Right cardiac atrium (tissue), 5 donors: ENCODE results near the gene GNA15. TPM values are rescaled to one million over a fixed set of nuclear protein-coding genes. Genes with fewer than 3 reads are reported as not detected.

Experiments
- ATAC-seq, 2 donors: fragments of 200-7000 bp; cut with Tn5 transposase; one replicate each; pipeline versions ENCODE4 v1.8.0 to v1.9.1; 2020; ENCODE audit warnings: moderate library complexity in 2 of 2, mild to moderate bottlenecking in 1 of 2
- DNase-seq, 3 donors: peaks; one replicate each; pipeline ENCODE4 v3.0.0-alpha.2; 2020
- H3K27ac ChIP-seq: one replicate; pipeline ENCODE4 v1.5.1; 2013; ENCODE audit warnings: mild to moderate bottlenecking, low read length, control low read depth, moderate library complexity
- H3K27me3 ChIP-seq: one replicate; pipeline ENCODE4 v1.6.1; 2013; ENCODE audit not compliant: control insufficient read depth, insufficient read depth
- H3K4me1 ChIP-seq: one replicate; pipeline ENCODE4 v1.6.1; 2013; ENCODE audit warnings: low read length; ENCODE audit not compliant: control insufficient read depth, insufficient read depth
- H3K4me3 ChIP-seq: one replicate; pipeline ENCODE4 v1.5.1; 2013; ENCODE audit warnings: low read length, control low read depth
- H3K9me3 ChIP-seq: one replicate; pipeline ENCODE4 v1.6.1; 2013; ENCODE audit warnings: low read length; ENCODE audit not compliant: control insufficient read depth
- WGBS: extraction: QIAGEN DNeasy Blood & Tissue Kit; methylation state at CpG from one replicate; pipeline ENCODE4 v1.1.7; 2013; 5-methylcytosine and 5-hydroxymethylcytosine counted together
- intact Hi-C, 4 donors: fragments of 100-400 bp; cut with DNase I; formaldehyde crosslinking; loops; one replicate each; pipeline versions ENCODE4 v1.11.0 to v1.14.0; 2022 to 2023
- polyA plus RNA-seq: library from polyadenylated mRNA; stranded (reverse); fragments of 200-250 nt; gene quantifications from one replicate; pipeline ENCODE4 v1.2.3, GENCODE V29; 2013
- total RNA-seq, 4 donors: library from RNA; stranded (reverse); fragmentation: NEBNext Ultra II Directional; extraction: Animal tissue kit (Norgen Biotek cat#: 25700); gene quantifications; one replicate each; pipeline ENCODE4 v1.2.1, GENCODE V29; 2021
- donor health status: healthy with polysubstance abuse.
- donor health status: DM: no; HTN: yes; CAD: no.
- donor health status: DM: no; HTN: no; CAD: no.
- donor health status: DM: no; HTN: yes; CAD: no; lungs with severe emphysema.
- donor health status: DM: yes; HTN: yes; CAD: no.

GNA15 gene
- total and polyA plus RNA-seq, 5 donors: 1.00 to 2.5 (median 1.8) TPM

DNA sequence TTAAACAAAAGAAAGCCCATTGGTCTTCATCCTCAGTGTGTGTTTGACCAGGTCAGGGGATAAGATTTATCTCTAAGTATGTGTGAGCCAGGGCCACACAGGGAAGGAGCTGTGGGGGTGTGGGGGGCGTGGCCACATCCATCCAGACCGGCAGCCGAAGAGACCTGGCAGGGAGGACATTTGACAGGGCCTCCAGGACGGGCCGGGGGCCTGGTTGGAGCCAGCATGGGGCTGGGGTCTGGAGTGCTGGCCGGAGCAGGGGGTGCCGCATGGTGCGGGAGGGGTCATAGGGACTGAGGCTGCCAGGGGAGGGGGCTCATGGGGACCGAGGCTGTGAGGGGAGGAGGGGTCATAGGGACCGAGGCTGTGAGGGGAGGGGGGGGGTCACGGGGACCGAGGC, 20.4 kb upstream of the GNA15 start:
- 67% methylated on average over 12 of the region's 12 CpGs for WGBS
- Histone ChIP-seq H3K4me1 (no peaks in the 10 kb centered on the region), H3K9me3 (no peaks in the 10 kb centered on the region), H3K4me3 (no peak overlapping the region), H3K27ac (no peak overlapping the region), H3K27me3 (no peaks in the 10 kb centered on the region)
- ATAC-seq (no peak), DNase-seq (peak in 2 of 3 donors; percentile 37 to 56)
- intact Hi-C loops: no loop called here

DNA sequence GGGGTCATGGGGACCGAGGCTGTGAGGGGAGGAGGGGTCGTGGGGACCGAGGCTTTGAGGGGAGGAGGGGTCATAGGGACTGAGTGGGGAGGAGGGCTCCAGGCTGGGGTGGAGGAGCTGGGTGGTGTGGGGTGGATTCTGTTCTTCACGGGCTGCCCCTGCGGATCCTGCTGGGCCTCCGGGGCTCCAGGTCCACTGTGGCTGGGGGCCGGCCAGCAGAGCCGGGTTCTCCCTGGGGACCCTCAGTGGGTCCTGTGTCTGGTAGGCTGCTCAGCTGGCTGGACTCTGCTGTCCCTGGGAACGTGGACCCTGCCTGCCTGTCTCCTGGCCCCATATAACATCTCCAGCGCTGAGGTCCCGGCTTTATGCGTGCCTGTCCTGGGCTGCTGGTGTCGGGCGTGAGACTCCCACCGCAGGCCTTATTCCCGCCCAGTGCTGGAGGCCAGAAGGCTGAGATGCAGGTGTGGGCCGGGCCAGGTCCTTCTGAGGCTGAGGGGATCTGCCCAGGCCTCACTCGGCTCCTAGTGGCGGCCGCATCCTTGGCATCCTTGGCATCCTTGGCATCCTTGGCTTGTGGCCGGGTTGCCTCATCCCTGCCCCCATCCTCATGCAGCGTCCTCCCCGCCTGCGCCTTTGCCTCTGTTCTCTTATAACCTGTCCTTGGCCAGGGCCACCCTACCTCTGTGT, 19.8 kb upstream of the GNA15 start:
- H3K27me3 ChIP-seq: no peaks in the 10 kb centered on the region
- no peaks in the 10 kb centered on the region for H3K9me3 ChIP-seq
- no peaks in the 10 kb centered on the region for H3K4me1 ChIP-seq
- no peak for ATAC-seq
- peak; percentile 12 to 52 (median 50) for DNase-seq
- no peak overlapping the region for H3K27ac ChIP-seq
- whole genome bisulfite sequencing: 69% methylated on average over 24 of the region's 24 CpGs
- no peak overlapping the region for H3K4me3 ChIP-seq
- intact Hi-C loops: no loop called here

DNA sequence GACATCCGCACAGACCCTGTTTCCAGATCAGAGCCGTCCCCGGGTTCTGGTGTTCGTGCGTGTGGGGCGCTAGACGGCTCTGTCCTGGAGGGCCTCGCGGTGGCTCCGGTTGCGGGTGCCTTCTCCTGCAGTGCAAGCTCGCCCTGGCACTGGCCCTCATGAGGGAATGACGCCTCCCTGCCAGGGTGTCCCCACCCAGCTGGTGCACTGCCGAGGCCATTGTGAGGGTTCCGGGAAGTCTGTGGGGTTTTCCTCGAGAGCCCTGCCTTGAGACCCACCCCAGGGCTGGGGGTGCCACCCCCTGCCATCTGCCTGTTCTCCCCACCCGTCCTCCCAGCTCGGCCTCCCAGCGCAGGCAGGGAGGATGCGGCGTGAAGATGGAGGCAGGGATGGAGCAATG, 19.2 kb upstream of the GNA15 start:
- DNase-seq (peak in 2 of 3 donors; percentile 39 to 52), ATAC-seq (no peak)
- no peaks in the 10 kb centered on the region for H3K27me3 ChIP-seq
- 77% methylated on average over 21 of the region's 21 CpGs for WGBS
- intact Hi-C loops: no loop called here
- no peak overlapping the region for H3K27ac ChIP-seq
- no peaks in the 10 kb centered on the region for H3K9me3 ChIP-seq
- no peaks in the 10 kb centered on the region for H3K4me1 ChIP-seq
- H3K4me3 ChIP-seq: no peak overlapping the region

DNA sequence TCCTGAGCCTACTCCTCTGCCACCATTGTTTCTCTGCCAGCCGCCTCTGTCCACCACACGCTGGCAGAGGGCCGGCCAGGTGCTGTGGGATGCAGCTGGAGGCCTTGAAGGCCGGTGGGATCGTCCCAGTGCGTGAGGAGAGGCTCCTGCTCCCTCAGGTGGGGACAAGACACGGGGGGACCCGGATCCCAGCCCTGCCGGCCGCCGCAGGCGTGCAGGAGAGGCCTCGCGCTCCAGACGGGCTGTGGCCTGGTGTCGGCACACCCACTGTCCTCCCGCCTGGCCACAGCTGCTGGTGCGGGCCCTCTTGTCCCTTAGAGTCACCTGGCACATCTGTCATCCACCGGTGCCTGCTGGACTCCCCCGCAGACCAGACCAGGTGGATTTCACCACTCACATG, 18.1 kb upstream of the GNA15 start:
- ATAC-seq: no peak
- Histone ChIP-seq H3K27ac (no peak overlapping the region), H3K4me3 (no peak overlapping the region), H3K4me1 (no peaks in the 10 kb centered on the region), H3K9me3 (no peaks in the 10 kb centered on the region), H3K27me3 (no peaks in the 10 kb centered on the region)
- intact Hi-C loops: no loop called here
- DNase-seq: peak; percentile 8 to 56 (median 49)
- 90% methylated on average over 20 of the region's 20 CpGs for WGBS

DNA sequence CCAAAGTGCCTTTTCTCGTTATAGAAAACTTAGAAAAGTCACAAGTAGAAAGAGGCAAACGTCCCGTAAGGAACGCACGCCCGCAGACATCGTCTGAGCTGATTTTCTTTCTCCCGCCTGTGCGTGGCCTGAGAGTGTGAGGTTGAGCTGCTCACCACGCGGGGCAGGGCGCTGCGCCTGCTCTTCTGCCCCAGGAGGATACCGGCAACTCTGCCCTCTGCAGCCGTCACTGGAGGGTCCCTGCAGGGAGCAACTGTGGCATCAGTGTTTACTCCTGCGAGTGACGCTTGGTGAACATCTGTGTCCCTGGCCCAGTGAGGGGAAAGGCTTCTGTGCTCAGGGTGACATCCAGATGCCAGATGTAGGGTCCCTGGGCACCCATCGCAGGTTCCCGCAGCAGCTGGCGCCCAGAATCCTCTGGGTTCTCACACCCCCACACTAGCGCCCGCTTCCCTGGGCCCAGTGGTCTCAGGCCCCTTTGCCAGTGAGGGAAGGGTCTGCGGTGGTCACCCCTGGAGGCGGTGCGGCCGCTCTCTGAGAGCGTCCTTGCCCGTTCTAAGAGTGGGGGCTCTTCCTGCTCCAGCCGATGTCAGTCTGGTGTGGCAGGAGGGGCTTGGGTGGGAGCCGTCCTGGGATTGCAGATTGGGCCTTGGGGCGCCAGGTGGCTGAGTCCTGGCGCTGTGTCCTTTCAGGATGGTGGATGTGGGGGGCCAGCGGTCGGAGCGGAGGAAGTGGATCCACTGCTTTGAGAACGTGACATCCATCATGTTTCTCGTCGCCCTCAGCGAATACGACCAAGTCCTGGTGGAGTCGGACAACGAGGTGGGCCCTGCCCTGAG, 17.4 kb upstream of the GNA15 start:
- Histone ChIP-seq H3K27me3 (no peaks in the 10 kb centered on the region), H3K9me3 (no peaks in the 10 kb centered on the region), H3K4me1 (no peaks in the 10 kb centered on the region), H3K27ac (no peak overlapping the region), H3K4me3 (no peak overlapping the region)
- intact Hi-C loops: no loop called here
- WGBS: 89% methylated on average over 42 of the region's 42 CpGs
- peak; percentile 9 to 45 (median 36) for DNase-seq
- ATAC-seq: no peak

DNA sequence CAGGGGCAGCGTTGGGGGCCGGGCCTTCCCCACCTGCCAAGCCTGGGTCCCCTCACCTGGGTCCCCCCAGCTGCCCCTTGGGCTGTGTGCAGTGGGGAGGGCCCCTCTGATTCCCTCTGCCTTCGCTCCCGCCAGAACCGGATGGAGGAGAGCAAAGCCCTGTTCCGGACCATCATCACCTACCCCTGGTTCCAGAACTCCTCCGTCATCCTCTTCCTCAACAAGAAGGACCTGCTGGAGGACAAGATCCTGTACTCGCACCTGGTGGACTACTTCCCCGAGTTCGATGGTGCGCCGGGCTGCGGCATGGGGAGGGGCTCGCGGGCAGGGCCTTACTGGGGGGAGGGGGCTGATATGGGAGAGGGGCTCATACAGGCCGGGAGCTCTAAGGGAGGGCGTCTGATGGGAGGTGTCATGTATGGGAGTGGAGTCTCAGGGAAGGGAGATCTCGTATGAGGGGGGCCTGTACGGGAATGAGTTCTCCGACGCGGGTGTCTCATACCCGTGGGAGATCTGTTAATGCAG, 16.7 kb upstream of the GNA15 start:
- H3K4me1 ChIP-seq: no peaks in the 10 kb centered on the region
- no peak overlapping the region for H3K4me3 ChIP-seq
- WGBS: 90% methylated on average over 23 of the region's 23 CpGs
- no peaks in the 10 kb centered on the region for H3K27me3 ChIP-seq
- H3K27ac ChIP-seq: no peak overlapping the region
- DNase-seq (peak; percentile 11 to 40 (median 36)), ATAC-seq (no peak)
- no peaks in the 10 kb centered on the region for H3K9me3 ChIP-seq
- intact Hi-C loops: no loop called here

DNA sequence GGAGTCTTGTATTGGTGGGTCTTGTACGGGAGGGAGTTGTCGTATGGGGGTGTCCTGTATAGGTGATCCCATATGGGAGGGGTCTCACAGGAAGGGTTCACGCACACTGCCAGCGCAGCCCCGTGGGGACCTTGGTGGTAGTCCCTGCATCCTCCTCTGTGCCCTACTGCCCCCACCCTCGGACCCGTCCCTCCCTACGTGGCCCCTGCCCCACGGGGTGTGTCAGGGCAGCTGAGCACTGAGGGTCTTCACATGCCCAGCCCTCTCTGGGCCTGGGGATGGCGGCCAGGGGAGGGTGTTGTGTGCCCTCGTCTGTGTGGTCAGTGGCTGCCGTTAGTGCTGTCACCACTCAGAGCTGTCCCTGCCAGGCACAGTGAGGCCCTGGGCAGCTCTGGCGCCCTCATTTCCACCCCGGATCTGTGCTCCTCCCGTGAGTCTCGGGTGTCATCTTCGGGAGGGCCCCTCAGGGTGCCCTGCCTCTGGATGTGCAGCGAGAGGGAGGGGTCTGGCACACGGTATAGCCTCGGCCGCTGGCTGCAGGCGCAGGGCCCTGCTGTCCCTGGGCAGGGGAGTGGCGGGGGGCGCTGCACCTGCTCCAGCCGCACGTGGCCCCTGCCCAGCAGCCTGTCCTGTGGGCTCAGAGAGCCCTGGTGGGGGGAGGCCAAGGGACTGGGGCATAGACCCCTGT, 16.0 kb upstream of the GNA15 start:
- WGBS: 67% methylated on average over 26 of the region's 26 CpGs
- intact Hi-C loops: no loop called here
- H3K27ac ChIP-seq: no peak overlapping the region
- H3K9me3 ChIP-seq: no peaks in the 10 kb centered on the region
- H3K27me3 ChIP-seq: no peaks in the 10 kb centered on the region
- peak; percentile 7 to 39 for ATAC-seq
- peak; percentile 17 to 72 (median 65) for DNase-seq
- H3K4me1 ChIP-seq: no peaks in the 10 kb centered on the region
- no peak overlapping the region for H3K4me3 ChIP-seq

DNA sequence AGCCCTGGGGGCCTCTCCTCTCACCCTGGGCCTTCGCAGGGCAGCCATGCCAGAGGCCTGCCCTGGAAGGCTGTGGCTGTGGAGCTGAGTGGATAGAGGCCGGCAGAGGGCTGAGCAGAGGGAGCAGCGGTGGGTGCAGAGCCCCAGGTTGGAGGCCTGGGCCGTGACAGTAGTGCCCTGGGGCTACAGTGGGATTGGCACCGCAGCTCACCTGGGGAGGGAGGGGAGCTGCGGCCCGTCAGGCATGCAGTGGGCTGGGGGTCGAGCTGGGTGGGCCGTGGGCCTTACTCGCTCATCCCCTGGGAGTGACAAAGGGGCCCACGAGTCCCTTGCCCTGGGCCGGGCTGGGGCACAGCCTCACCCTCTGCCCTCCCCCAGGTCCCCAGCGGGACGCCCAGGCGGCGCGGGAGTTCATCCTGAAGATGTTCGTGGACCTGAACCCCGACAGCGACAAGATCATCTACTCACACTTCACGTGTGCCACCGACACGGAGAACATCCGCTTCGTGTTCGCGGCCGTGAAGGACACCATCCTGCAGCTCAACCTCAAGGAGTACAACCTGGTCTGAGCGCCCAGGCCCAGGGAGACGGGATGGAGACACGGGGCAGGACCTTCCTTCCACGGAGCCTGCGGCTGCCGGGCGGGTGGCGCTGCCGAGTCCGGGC, 15.1 kb upstream of the GNA15 start:
- H3K4me3 ChIP-seq: no peak overlapping the region
- no peak overlapping the region for H3K27ac ChIP-seq
- H3K9me3 ChIP-seq: no peaks in the 10 kb centered on the region
- ATAC-seq (no peak), DNase-seq (peak; percentile 12 to 68 (median 34))
- 89% methylated on average over 38 of the region's 38 CpGs for WGBS
- no peaks in the 10 kb centered on the region for H3K27me3 ChIP-seq
- H3K4me1 ChIP-seq: no peaks in the 10 kb centered on the region
- intact Hi-C loops: no loop called here

DNA sequence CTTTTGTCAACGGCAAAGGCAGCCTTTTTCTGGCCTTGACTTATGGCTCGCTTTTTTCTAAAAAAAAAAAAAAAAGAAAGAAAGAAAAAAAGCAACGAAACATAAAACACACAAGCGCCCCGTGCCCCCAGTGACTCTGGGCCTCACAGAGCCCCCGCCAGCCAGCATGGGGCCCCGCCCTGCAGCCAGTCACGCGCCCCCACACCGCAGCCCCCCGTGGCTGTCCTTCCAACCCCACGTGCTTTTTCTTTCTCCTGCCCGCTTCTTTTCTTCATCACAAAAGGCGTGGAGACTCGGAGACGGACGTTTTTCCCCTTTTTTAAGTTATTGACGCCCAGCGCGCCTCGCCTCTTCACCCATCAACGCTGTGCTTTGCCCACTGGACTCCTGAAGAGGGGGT, 14.4 kb upstream of the GNA15 start:
- Histone ChIP-seq H3K4me3 (no peak overlapping the region), H3K9me3 (no peaks in the 10 kb centered on the region), H3K27ac (no peak overlapping the region), H3K4me1 (no peaks in the 10 kb centered on the region), H3K27me3 (no peaks in the 10 kb centered on the region)
- DNase-seq: peak; percentile 8 to 31 (median 28)
- ATAC-seq: no peak
- intact Hi-C loops: no loop called here
- 91% methylated on average over 22 of the region's 22 CpGs for WGBS

DNA sequence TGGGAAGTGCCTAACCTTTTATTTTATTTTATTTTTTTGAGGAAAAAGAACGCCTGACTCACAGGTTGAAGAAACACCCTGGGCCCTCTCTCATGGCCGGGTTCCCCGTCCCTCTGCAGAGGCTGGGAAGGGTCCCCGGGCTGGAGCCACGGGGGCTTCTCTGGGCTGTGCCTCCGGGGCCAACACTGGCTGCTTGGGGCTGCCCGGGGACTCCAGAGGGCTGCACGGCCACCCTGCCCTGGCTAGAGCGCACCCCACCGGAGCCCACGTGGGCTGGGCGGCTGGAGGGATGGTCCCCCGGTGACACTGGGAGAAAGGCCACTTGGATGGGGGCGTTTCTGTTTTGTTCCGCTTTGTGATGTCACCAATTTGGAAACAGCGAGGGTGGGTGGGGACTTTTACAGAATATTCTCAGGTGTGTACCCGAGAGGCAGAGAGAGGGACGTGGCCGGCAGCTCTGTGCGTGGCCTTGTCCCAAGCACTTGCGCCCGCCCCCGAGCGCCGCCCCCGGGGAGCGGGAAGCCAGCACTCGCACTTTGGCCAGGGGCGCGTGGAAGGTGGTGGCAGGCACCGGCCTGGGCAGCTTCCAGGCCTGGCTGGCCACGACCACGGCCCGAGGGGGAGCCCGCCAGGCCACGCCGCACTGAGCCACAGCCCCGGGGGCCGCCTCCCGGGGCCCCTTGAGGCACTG, 13.9 kb upstream of the GNA15 start:
- Histone ChIP-seq H3K27ac (no peak overlapping the region), H3K4me3 (no peak overlapping the region), H3K27me3 (no peaks in the 10 kb centered on the region), H3K9me3 (no peaks in the 10 kb centered on the region), H3K4me1 (no peaks in the 10 kb centered on the region)
- DNase-seq (peak; percentile 11 to 56 (median 55)), ATAC-seq (no peak)
- intact Hi-C loops: no loop called here
- 89% methylated on average over 40 of the region's 40 CpGs for WGBS
